GM12891 (cell line): ENCODE results near the gene JAK2.

Experiments
- PAX5 ChIP-seq: IDR thresholded peaks from 2 replicates; pipeline ENCODE4 v1.6.1; 2011; ENCODE audit warnings: low read length, moderate library complexity, mild to moderate bottlenecking; ENCODE audit not compliant: insufficient read depth, severe bottlenecking
- POLR2A ChIP-seq: IDR thresholded peaks from 2 replicates; pipeline ENCODE4 v1.6.1; 2011; ENCODE audit warnings: low read depth, low read length, control low read depth
- POLR2AphosphoS5 ChIP-seq: IDR thresholded peaks from 2 replicates; pipeline ENCODE4 v1.6.1; 2011; ENCODE audit warnings: low read depth, low read length, control low read depth
- POU2F2 ChIP-seq: IDR thresholded peaks from 2 replicates; pipeline ENCODE4 v1.6.1; 2011; ENCODE audit warnings: low read depth, mild to moderate bottlenecking, control low read depth, low read length, moderate library complexity
- SPI1 ChIP-seq: IDR thresholded peaks from 2 replicates; pipeline ENCODE4 v1.6.1; 2011; ENCODE audit warnings: low read depth, low read length, control low read depth
- TAF1 ChIP-seq: IDR thresholded peaks from 2 replicates; pipeline ENCODE4 v1.6.1; 2011; ENCODE audit warnings: low read depth, low read length, control low read depth

- TF ChIP-seq POLR2A (no peak), TAF1 (no peak), POLR2AphosphoS5 (no peak), PAX5 (no peak), SPI1 (peak; percentile 85), POU2F2 (no peak)
These were observed 4.9 kb upstream of the JAK2 start for GRCh38 chr9:4980086-4980727.
